Amniotic stem cell (primary cell): Measurements from ENCODE around the gene PHYHD1.

Source experiments
- DNase-seq: peaks from one replicate; lab custom pipeline; 2025; lab: John Stamatoyannopoulos, UW

The PHYHD1 gene

GRCh38 chr9:128972956-128973355 is 52.2 kb downstream of the PHYHD1 start:
- peak; percentile 24 for DNase-seq

- no peak for DNase-seq
Observed at GRCh38 chr9:128979111-128979510, 58.3 kb downstream of the PHYHD1 start.

- no peak for DNase-seq
Observed at GRCh38 chr9:128983536-128983935, 62.8 kb downstream of the PHYHD1 start.

DNA sequence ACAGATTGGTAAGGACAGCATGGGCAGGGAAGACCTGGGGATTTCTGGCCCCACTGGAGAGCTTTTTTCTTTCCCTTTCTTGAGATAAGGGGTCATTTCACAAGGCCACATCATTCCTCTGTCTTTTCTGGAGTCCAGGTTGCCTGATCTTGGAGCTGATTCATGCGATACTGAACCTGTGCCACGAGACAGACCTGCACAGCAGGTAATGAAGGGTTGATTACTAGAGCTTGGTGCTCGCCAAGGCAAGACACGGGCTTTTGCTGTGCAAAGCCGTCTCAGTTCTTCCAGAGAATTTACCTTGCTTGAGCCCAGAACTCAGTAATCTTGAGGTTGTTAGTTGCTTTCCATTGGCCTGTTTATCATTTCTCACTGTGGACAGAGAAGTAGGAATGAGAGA is 65.9 kb downstream of the PHYHD1 start:
- no peak for DNase-seq

DNA sequence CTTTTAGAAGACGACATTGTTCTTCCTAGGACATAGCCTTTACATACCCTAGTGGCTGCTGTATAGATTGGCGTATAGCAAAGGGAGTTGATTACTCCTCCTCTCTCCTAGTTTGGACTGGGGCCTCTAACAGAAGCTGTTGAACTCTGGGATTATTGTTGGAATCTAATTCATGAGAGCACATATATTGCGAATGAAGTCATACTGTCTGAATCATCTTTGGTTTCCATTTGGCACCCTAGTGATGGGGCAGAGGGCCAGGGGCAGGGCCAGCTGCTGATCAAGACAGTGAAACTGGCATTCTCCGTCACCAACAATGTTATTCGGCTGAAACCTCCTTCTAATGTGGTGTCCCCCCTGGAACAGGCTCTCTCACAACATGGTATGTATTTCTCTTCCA is 67.0 kb downstream of the PHYHD1 start:
- peak; percentile 36 for DNase-seq
